ENCODE results near the gene HS2ST1.
"Not testable (repeated sequence)": the region's sequence is repeated elsewhere in the genome, so short reads cannot be mapped to it uniquely, and the experiment has no call there.

The HS2ST1 gene

GRCh38 chr1:87028576-87028975 is 114.1 kb downstream of the HS2ST1 start:
- no peak for DNase-seq

DNA sequence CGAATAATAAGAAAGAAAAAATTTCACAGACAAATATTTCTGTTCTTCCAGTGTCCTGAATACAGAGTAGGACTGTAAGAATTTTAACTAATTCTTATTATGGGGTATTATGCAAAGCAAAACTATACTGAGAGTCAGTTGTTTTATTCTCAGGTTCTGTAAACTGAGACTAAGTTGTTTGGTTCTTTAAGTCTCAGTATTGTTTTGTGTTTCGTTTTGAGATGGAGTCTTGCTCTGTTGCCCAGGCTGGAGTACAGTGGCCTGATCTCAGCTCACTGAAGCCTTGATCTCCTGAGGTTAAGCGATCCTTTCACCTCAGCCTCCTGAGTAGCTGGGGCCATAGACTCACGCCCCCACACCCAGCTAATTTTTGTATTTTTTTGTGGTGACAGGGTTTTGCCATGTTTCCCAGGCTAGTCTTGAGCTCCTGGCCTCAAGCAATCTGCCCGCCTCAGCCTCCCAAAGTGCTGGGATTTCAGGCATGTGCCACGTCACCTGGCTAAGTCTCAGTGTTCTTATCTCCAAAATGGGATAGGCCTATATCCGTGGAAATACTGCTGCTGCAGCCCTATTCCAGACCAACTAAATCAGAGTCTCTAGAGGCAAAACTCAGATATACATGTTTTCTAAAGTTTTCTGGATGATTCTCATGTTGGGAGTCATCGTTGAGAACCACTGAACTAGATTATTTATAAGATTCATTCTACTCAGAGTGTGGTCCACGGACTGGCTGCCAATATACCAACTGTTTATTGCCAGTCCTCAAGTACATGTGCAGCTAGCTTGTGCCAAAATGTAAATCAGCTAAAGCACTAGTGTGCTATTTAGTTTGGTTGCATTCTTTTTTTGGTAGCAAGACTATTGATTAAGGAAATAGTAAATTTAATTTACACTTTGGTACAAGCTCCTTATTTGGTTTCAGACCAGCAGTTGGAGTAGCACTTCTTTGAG is 116.6 kb downstream of the HS2ST1 start:
- DNase-seq, result no peak

DNA sequence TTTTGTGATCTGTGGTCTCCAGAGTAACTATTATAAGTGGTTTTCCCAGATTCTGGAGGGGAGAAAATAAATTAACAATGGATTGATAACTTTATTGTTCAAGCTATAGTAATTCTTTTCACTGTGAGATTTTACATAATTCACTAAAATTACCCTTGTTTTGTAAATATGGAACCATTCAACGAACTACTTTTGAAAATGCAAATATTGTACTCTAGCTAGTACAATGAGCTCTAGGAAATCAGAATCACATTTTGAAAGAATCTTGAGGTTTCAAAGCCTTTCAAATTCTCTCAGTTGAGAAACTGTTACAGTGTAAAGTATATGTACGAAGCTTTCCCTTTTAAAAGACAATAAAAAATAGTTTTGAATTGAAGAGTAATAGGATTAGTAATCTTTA is 119.9 kb downstream of the HS2ST1 start:
- DNase-seq, result no peak

GRCh38 chr1:87039096-87039495 is 124.7 kb downstream of the HS2ST1 start:
- no peak for DNase-seq

GRCh38 chr1:87042111-87042811 is 127.8 kb downstream of the HS2ST1 start:
- DNase-seq, result no peak

GRCh38 chr1:87044424-87044823 is 130.0 kb downstream of the HS2ST1 start:
- DNase-seq, result no peak

- DNase-seq, result no peak
Observed at GRCh38 chr1:87044840-87045239, 130.4 kb downstream of the HS2ST1 start.

DNA sequence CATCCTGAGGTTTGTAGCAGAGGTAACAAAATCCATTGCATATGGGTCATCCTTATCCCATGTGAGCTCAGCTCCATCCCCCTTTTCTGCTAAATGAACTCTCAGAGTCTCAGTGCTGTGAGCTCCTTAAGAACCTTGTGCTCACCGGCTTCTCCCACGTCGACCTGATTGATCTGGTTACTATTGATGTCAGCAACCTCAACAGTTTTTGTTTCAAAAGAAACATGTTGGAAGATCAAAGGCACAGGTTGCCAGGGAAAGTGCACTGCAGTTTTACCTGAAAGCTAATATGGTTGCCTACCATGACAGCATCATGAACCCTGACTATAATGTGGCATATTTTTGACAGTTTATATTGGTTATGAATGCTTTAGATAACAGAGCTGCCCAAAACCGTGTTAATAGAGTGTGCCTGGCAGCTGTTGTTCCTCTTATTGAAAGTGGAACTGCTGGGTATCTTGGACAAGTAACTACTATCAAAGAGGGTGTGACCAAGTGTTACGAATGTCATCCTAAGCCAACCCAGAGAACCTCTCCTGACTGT is 131.4 kb downstream of the HS2ST1 start:
- DNase-seq, result no peak

GRCh38 chr1:87046951-87047350 is 132.5 kb downstream of the HS2ST1 start:
- no peak for DNase-seq

GRCh38 chr1:87048237-87048636 is 133.8 kb downstream of the HS2ST1 start:
- no peak for DNase-seq

DNA sequence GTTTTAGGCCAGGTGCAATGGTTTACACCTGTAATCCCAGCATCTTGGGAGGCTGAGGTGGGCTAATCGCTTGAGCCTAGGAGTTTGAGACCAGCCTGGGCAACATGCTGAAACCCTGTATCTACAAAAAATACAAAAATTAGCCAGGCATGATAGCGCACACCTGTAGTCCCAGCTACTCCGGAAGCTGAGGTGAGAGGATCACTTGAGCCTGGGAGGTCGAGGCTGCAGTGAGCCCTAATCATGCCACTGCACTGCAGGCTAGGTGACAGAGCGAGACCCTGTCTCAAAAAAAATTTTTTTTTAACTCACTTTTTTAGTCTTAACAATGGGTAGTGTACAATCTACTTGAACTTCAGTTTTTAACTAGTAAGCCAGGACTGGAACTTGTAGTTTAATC is 137.5 kb downstream of the HS2ST1 start:
- no peak for DNase-seq

DNA sequence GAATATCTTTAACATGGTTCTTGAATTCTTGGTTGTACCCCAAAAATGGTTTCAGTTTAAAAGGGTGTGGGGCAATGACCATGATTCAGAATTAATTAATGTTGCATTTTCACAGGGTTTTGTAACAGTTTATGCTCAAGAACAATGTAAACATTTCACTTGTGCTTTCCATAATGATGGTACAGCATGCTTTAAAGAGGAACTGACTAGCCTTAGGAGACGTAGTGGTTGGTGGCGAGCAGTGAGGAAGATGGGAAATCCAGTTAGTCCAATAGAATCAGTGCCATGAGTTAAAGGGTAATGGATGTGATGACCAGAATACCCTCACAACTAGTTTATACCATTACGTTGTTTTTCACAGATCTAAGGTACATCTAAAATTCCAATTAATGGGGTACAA is 138.0 kb downstream of the HS2ST1 start:
- DNase-seq, result no peak

DNA sequence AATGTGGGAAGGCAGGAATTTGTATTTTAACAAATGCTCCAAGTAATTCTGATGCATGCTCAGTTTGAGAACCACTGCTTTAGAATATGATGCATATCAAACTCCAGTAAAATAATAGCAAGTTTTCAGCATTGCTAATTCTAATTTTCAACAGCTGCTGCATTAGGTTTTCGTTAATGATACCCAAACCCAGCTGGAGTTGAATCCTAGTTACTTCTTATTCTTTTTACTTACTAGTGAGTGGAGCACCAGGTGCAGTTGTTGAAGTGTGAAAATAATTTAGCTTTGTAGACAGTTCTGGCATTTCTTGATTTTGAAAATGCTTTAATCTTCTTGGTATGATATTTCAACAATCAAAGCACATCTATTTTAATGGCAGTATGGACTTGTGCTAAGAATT is 138.5 kb downstream of the HS2ST1 start:
- DNase-seq, result no peak

DNA sequence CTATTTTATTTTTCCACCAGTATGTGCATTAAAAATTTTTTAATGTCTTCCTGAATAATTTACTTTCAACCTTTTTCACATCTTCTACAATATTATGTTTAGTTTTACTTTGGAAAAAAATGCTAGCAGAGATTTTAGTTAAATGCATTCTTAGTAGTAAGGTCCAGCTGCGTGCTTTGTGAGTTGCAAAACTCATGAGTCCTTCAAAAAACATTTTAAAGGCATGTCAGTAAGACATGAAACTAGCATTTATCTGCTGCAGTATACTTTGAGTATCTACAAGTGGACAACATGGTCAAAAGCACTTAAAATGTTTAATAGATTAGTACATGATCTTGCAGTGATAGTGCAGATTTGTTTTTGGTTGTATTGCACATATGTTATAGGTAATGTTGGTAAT is 139.0 kb downstream of the HS2ST1 start:
- DNase-seq, result no peak

GRCh38 chr1:87056974-87057373 is 142.5 kb downstream of the HS2ST1 start:
- DNase-seq, result no peak

GRCh38 chr1:87058343-87058649 is 143.9 kb downstream of the HS2ST1 start:
- no peak for DNase-seq

- DNase-seq, result no peak
Observed at GRCh38 chr1:87061742-87062156, 147.3 kb downstream of the HS2ST1 start.

- DNase-seq, result no peak
Observed at GRCh38 chr1:87062687-87063086, 148.3 kb downstream of the HS2ST1 start.

- DNase-seq, result no peak
Observed at GRCh38 chr1:87064309-87064708, 149.9 kb downstream of the HS2ST1 start.

- no peak for DNase-seq
Observed at GRCh38 chr1:87064986-87065385, 150.6 kb downstream of the HS2ST1 start.

DNA sequence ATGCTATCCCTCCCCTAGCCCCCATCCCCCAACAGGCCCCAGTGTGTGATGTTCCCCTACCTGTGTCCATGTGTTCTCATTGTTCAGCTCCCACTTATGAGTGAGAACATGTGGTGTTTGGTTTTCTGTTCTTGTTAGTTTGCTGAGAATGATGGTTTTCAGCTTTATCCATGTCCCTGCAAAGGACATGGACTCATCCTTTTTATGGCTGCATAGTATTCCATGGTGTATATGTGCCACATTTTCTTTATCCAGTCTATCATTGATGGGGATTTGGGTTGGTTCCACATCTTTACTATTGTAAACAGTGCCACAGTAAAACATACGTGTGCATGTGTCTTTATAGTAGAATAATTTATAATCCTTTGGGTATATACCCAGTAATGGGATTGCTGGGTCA is 152.3 kb downstream of the HS2ST1 start:
- DNase-seq, result not testable (repeated sequence)

GRCh38 chr1:87072411-87072810 is 158.0 kb downstream of the HS2ST1 start:
- DNase-seq, result no peak

DNA sequence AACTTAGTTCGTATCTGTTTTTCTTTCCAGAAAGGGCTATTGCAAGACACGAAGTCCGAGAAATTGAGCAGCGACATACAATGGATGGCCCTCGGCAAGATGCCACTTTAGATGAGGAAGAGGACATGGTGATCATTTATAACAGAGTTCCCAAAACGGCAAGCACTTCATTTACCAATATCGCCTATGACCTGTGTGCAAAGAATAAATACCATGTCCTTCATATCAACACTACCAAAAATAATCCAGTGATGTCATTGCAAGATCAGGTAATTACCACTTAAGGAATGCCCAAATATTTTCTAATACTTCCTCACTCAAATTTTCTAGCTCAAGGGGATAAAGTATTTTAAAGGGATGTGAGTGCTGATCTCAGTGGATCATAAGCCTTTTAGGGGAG is 158.5 kb downstream of the HS2ST1 start:
- DNase-seq, result no peak
